Measurements from ENCODE around the gene CNKSR1.

CNKSR1 gene

DNA sequence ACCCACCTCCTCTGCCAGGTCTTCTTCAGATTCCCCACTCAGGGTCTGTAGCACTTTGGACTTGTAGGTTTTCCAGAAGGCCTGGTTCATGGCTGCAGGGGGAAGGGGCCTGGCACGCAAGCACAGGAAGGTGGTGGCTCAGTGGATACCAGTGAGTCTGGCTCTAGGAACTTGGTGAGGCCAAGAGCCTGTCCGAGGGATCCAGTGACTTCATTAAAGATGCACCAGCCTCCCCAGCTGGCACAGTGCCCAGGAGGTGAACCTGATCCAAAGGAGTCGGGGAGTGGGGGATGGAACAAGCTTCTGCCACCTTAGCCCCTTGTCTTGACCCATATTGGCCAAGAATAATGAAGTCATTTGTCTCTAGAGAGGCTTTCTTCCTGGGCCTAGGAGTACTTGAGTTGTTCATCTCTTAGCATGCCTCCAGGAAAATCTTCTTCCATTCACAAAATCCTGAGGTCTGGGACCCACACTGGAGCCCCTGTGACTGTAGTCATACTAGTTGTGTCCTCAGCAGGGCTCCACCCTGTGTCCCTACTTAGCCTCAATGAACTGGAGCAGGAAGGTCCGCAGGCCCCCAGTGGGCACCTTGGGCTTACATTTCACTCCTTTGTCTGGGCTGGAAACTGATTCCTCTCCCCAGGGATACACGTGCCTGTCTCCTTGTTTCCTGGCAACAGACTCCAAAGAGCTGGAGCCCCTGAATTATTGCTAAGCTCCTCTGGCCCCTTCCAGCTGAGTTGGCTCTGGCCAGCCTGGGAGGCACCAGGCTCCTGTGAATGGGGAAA is 8.7 kb upstream of the CNKSR1 start, which contains the start of gene C1orf232:
Gene C1orf232, minus strand, starts transcription at position 554 of the 788 bp plus-strand sequence. Its CDS starts 464 bp downstream, at position 90.
- TF ChIP-seq, protein P1, sequence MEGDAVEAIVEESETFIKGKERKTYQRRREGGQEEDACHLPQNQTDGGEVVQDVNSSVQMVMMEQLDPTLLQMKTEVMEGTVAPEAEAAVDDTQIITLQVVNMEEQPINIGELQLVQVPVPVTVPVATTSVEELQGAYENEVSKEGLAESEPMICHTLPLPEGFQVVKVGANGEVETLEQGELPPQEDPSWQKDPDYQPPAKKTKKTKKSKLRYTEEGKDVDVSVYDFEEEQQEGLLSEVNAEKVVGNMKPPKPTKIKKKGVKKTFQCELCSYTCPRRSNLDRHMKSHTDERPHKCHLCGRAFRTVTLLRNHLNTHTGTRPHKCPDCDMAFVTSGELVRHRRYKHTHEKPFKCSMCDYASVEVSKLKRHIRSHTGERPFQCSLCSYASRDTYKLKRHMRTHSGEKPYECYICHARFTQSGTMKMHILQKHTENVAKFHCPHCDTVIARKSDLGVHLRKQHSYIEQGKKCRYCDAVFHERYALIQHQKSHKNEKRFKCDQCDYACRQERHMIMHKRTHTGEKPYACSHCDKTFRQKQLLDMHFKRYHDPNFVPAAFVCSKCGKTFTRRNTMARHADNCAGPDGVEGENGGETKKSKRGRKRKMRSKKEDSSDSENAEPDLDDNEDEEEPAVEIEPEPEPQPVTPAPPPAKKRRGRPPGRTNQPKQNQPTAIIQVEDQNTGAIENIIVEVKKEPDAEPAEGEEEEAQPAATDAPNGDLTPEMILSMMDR (IDR thresholded peaks at IDR 0.05; ENCODE audit: insufficient read depth, low read length, poor library complexity, severe bottlenecking), result no peak
- Histone ChIP-seq H3K4me3 (replicated peaks; ENCODE audit: low read depth, low read length) (peak within 1 kb of the TSS; percentile 88), H3K36me3 (ENCODE audit: control insufficient read depth, insufficient read depth, low read length) (no peaks in the 10 kb centered on the region), H3K27me3 (replicated peaks; ENCODE audit: control insufficient read depth, insufficient read depth, low read length) (no peaks in the 10 kb centered on the region; the same call in 1 of the 2 replicates)
- no peak for DNase-seq (ENCODE audit: extremely low read depth, insufficient read length)

DNA sequence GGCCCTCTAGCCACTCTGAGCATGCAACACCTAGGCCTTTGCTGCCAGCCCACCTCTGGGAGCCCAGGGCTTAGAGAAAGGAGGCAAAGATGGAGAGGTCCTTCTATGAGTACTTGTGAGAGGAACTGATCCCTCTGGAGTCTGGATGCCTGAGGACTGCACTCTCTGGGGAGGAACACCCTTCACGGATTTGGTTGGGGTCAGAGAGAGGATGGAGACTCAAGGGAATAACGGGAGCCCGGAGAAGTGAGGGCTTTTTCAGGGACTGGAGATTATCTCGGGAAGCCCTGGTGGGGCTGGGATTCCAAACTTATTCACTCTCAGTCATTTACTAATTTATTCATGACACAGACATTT is 8.1 kb upstream of the CNKSR1 start:
- no peaks in the 10 kb centered on the region; the same call in 1 of the 2 replicates for H3K27me3 ChIP-seq (replicated peaks; ENCODE audit: control insufficient read depth, insufficient read depth, low read length)
- TF ChIP-seq, protein P1 (IDR thresholded peaks at IDR 0.05; ENCODE audit: insufficient read depth, low read length, poor library complexity, severe bottlenecking), result no peak
- DNase-seq (ENCODE audit: extremely low read depth, insufficient read length), result no peak
- no peaks in the 10 kb centered on the region for H3K36me3 ChIP-seq (ENCODE audit: control insufficient read depth, insufficient read depth, low read length)
- no peak overlapping the region for H3K4me3 ChIP-seq (replicated peaks; ENCODE audit: low read depth, low read length)

DNA sequence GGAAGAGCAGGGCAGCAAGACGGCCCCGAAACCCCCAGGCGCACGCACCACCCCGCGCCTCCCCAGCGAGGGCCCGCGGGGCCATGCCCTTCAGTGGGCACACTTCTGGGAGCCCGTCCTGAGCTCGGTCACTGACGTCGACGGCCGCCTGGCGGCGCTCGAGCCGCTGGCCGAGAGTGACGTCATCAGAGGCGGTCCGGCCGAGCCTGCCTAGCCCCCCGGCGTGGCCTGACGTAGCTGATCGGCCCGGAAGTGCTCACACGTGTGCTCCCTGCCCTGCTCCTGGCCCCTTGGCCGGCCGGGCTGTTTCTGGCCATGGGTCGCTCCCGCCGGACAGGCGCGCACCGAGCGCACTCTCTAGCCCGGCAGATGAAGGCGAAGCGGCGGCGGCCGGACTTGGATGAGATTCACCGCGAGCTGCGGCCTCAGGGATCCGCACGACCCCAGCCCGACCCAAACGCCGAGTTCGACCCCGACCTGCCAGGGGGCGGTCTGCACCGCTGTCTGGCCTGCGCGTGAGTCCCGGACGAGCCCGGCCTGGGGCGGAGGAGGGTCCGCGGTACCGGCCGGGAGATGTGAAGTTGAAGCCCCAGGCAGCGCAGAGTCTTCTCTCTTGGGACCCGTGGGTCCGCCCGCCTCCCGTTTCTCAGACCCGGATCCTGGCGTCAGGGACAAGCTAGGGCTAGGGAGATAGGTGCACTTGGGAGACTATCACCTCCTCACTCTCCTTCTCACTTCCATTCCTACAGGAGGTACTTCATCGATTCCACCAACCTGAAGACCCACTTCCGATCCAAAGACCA is 7.4 kb upstream of the CNKSR1 start, which contains the start of gene ZNF593:
Gene ZNF593, plus strand, starts transcription at position 240 of the 803 bp plus-strand sequence. Its CDS starts 76 bp downstream, at position 316.
- no peaks in the 10 kb centered on the region; the same call in 1 of the 2 replicates for H3K27me3 ChIP-seq (replicated peaks; ENCODE audit: control insufficient read depth, insufficient read depth, low read length)
- peak within 1 kb of the TSS; percentile 88 for H3K4me3 ChIP-seq (replicated peaks; ENCODE audit: low read depth, low read length)
- no peaks in the 10 kb centered on the region for H3K36me3 ChIP-seq (ENCODE audit: control insufficient read depth, insufficient read depth, low read length)
- peak; percentile 94 for DNase-seq (ENCODE audit: extremely low read depth, insufficient read length)
- TF ChIP-seq, protein P1 (IDR thresholded peaks at IDR 0.05; ENCODE audit: insufficient read depth, low read length, poor library complexity, severe bottlenecking), result peak; percentile 99

DNA sequence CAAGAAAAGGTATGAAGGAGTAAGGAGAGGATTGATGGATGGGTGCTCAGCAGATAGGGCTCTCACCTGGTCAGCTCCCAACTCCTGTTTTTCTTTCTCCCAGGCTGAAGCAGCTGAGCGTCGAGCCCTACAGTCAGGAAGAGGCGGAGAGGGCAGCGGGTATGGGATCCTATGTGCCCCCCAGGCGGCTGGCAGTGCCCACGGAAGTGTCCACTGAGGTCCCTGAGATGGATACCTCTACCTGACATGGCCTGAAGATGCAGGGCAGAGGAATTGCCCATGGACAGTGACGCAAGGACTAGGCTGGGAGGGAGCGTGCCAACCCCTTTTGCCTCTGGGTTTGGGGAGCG is 6.8 kb upstream of the CNKSR1 start:
- DNase-seq (ENCODE audit: extremely low read depth, insufficient read length), result no peak
- no peaks in the 10 kb centered on the region; the same call in 1 of the 2 replicates for H3K27me3 ChIP-seq (replicated peaks; ENCODE audit: control insufficient read depth, insufficient read depth, low read length)
- TF ChIP-seq, protein P1 (IDR thresholded peaks at IDR 0.05; ENCODE audit: insufficient read depth, low read length, poor library complexity, severe bottlenecking), result no peak
- peak overlapping the region; percentile 88 for H3K4me3 ChIP-seq (replicated peaks; ENCODE audit: low read depth, low read length)
- H3K36me3 ChIP-seq (ENCODE audit: control insufficient read depth, insufficient read depth, low read length), result no peaks in the 10 kb centered on the region

DNA sequence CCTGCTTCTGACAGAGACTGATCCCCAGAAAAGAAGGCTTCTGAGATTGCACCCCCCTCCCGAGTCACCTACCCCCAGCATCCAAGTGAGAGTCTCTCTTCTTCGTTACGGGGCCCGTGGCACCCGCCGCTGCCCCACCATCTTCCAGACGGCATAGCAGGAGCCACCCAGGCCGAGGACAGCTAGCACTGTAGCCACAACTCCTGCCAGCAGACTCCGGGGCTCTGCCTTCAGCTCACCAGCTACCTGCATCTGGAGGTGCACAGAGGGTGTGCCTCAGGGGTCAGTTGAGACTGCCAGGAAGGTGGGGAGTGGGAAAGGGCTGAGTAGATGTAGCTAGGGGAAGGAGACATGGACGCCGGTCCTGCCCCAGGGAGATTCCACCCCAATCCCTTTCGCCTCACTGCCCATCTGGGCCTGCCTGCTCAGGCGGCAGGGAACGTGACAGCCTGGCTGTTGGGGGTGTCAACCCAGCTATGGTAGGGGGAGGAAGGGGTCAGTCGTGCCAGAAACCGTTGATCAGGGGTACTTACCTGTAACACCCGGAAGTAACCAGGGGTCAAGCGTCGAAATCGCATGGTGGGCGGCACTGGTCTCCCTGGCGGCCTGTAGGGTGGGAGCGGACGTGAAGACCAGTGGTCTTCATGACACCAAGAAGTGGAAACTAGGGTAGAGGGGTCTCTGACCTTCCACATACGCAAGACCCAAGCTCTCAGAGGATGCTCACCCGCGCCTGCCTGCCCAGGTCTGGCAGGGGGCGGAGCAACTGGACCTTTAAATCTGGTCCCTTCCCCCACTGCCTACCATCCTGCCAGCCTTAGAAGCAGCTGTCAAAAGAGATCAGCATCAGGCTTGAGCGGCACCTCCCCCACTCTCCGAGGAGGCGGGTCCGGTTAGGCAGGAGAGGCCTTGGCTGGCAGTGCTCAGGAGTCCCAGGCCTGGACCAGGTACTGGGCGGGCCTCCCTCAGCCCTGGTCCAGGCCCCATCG is 5.9 kb upstream of the CNKSR1 start, which contains the start of gene ZNF593OS:
Gene ZNF593OS, minus strand, starts transcription at position 749 of the 989 bp plus-strand sequence. Its CDS starts 171 bp downstream, at position 578.
- Histone ChIP-seq H3K36me3 (ENCODE audit: control insufficient read depth, insufficient read depth, low read length) (no peaks in the 10 kb centered on the region), H3K27me3 (replicated peaks; ENCODE audit: control insufficient read depth, insufficient read depth, low read length) (no peaks in the 10 kb centered on the region; the same call in 1 of the 2 replicates), H3K4me3 (replicated peaks; ENCODE audit: low read depth, low read length) (peak within 1 kb of the TSS; percentile 88)
- TF ChIP-seq, protein P1 (IDR thresholded peaks at IDR 0.05; ENCODE audit: insufficient read depth, low read length, poor library complexity, severe bottlenecking), result no peak
- no peak for DNase-seq (ENCODE audit: extremely low read depth, insufficient read length)

Measured in GM06990 (cell line).